SJSA1 (cell line): ENCODE data around the gene SMG6. TPM values are rescaled to one million over a fixed set of nuclear protein-coding genes. Genes with fewer than 3 reads are reported as not detected.
"Not testable (repeated sequence)": the region's sequence is repeated elsewhere in the genome, so short reads cannot be mapped to it uniquely, and the experiment has no call there.

Experiments used
- DNase-seq, 2 experiments: peaks; one replicate each; pipeline ENCODE4 v3.0.0-alpha.2; 2015 to 2020; ENCODE audit warnings: low spot score in 2 of 2, low read depth in 1 of 2
- H3K27ac ChIP-seq: fragments of 250-450 bp; sonication (Bioruptor Pico); 2 replicates; pipeline ENCODE4 v1.5.1; 2020; ENCODE audit warnings: mild to moderate bottlenecking, moderate library complexity
- H3K27me3 ChIP-seq: fragments of 250-450 bp; sonication (Bioruptor Pico); replicated peaks from 2 replicates; pipeline ENCODE4 v1.5.1; 2020; ENCODE audit warnings: mild to moderate bottlenecking, moderate library complexity
- H3K36me3 ChIP-seq: fragments of 250-450 bp; sonication (Bioruptor Pico); 2 replicates; pipeline ENCODE4 v1.5.1; 2020; ENCODE audit warnings: mild to moderate bottlenecking
- H3K4me1 ChIP-seq: fragments of 250-450 bp; sonication (Bioruptor Pico); replicated peaks from 2 replicates; pipeline ENCODE4 v1.6.1; 2021; ENCODE audit warnings: mild to moderate bottlenecking
- H3K4me3 ChIP-seq: fragments of 250-450 bp; sonication (Bioruptor Pico); 2 replicates; pipeline ENCODE4 v1.5.1; 2020; ENCODE audit warnings: mild to moderate bottlenecking
- H3K9me3 ChIP-seq: fragments of 250-450 bp; sonication (Bioruptor Pico); replicated peaks from 2 replicates; pipeline ENCODE4 v1.5.1; 2020; ENCODE audit warnings: mild to moderate bottlenecking
- total RNA-seq: library from RNA; depleted of rRNA; stranded (reverse); fragments of >200 nt; shearing (Covaris generic); gene quantifications from 2 replicates; pipeline ENCODE4 v1.2.3, GENCODE V29; 2014

SMG6 gene
- total RNA-seq, 1 experiment from 2014 or later = 23.9 TPM

GRCh38 chr17:2175294-2175628 is 128.3 kb downstream of the SMG6 start:
- H3K4me3 ChIP-seq = no peak overlapping the region
- peak overlapping the region; percentile 85 for H3K27ac ChIP-seq
- no peaks in the 10 kb centered on the region for H3K27me3 ChIP-seq
- DNase-seq = no peak
- no peaks in the 10 kb centered on the region for H3K9me3 ChIP-seq
- peaks cover 87% of the 10 kb centered on the region for H3K4me1 ChIP-seq
- H3K36me3 ChIP-seq = peaks cover 3% of the 10 kb centered on the region; the same call in 1 of the 2 replicates

- peak; percentile 89 to 92 for DNase-seq
- Histone ChIP-seq H3K9me3 (no peaks in the 10 kb centered on the region), H3K4me1 (peaks cover 81% of the 10 kb centered on the region), H3K36me3 (peaks cover 9% of the 10 kb centered on the region; the same call in 1 of the 2 replicates), H3K27ac (peak overlapping the region; percentile 85), H3K27me3 (no peaks in the 10 kb centered on the region), H3K4me3 (no peak overlapping the region)
These were observed 128.9 kb downstream of the SMG6 start for GRCh38 chr17:2174468-2175293.

- Histone ChIP-seq H3K27me3 (no peaks in the 10 kb centered on the region), H3K27ac (peak overlapping the region; percentile 85), H3K9me3 (no peaks in the 10 kb centered on the region), H3K4me3 (no peak overlapping the region), H3K36me3 (peaks cover 12% of the 10 kb centered on the region; the same call in 1 of the 2 replicates), H3K4me1 (peaks cover 74% of the 10 kb centered on the region)
- peak in 1 of 2 experiments; percentile 43 for DNase-seq
These were observed 129.6 kb downstream of the SMG6 start for GRCh38 chr17:2174014-2174413.

GRCh38 chr17:2172999-2173398 is 130.6 kb downstream of the SMG6 start:
- H3K27me3 ChIP-seq = no peaks in the 10 kb centered on the region
- no peak for DNase-seq
- no peak overlapping the region for H3K4me3 ChIP-seq

GRCh38 chr17:2172077-2172851 is 131.3 kb downstream of the SMG6 start:
- no peak overlapping the region for H3K4me3 ChIP-seq
- peaks cover 57% of the 10 kb centered on the region for H3K4me1 ChIP-seq
- H3K27me3 ChIP-seq = no peaks in the 10 kb centered on the region
- no peaks in the 10 kb centered on the region for H3K9me3 ChIP-seq
- H3K27ac ChIP-seq = peak overlapping the region; percentile 86
- peak; percentile 82 to 84 for DNase-seq
- H3K36me3 ChIP-seq = peaks cover 12% of the 10 kb centered on the region; the same call in 1 of the 2 replicates

More at GRCh38 chr17:2172999-2173398, 130.6 kb downstream of the SMG6 start:
- Histone ChIP-seq H3K9me3 (no peaks in the 10 kb centered on the region), H3K36me3 (peaks cover 12% of the 10 kb centered on the region; the same call in 1 of the 2 replicates), H3K27ac (peak overlapping the region; percentile 86), H3K4me1 (peaks cover 64% of the 10 kb centered on the region)

GRCh38 chr17:2171702-2172076 is 131.9 kb downstream of the SMG6 start:
- Histone ChIP-seq H3K4me3 (no peak overlapping the region), H3K4me1 (peaks cover 51% of the 10 kb centered on the region)
- DNase-seq = no peak

GRCh38 chr17:2170023-2170422 is 133.6 kb downstream of the SMG6 start:
- Histone ChIP-seq H3K4me3 (no peak overlapping the region), H3K27me3 (no peaks in the 10 kb centered on the region), H3K9me3 (no peaks in the 10 kb centered on the region), H3K27ac (no peak overlapping the region), H3K36me3 (peaks cover 12% of the 10 kb centered on the region; the same call in 1 of the 2 replicates), H3K4me1 (peaks cover 50% of the 10 kb centered on the region)
- DNase-seq = no peak

More at GRCh38 chr17:2171702-2172076, 131.9 kb downstream of the SMG6 start:
- Histone ChIP-seq H3K9me3 (no peaks in the 10 kb centered on the region), H3K27ac (peak overlapping the region; percentile 86), H3K27me3 (no peaks in the 10 kb centered on the region), H3K36me3 (peaks cover 12% of the 10 kb centered on the region; the same call in 1 of the 2 replicates)

- peaks cover 18% of the 10 kb centered on the region for H3K36me3 ChIP-seq
- H3K9me3 ChIP-seq, H3K4me3 ChIP-seq, H3K27me3 ChIP-seq: not testable (repeated sequence)
- DNase-seq = peak; percentile 84 to 92
- peaks cover 22% of the 10 kb centered on the region for H3K4me1 ChIP-seq
- H3K27ac ChIP-seq = peak overlapping the region; percentile 64
These were observed 137.9 kb downstream of the SMG6 start for GRCh38 chr17:2165723-2166122.

GRCh38 chr17:2158396-2158780 is 145.2 kb downstream of the SMG6 start:
- Histone ChIP-seq H3K27ac (no peak overlapping the region), H3K36me3 (peaks cover 9% of the 10 kb centered on the region), H3K4me3 (no peak overlapping the region), H3K27me3 (no peaks in the 10 kb centered on the region), H3K9me3 (no peaks in the 10 kb centered on the region), H3K4me1 (peaks cover 32% of the 10 kb centered on the region)
- DNase-seq = no peak

- H3K9me3 ChIP-seq = no peaks in the 10 kb centered on the region
- peaks cover 28% of the 10 kb centered on the region for H3K4me1 ChIP-seq
- no peak for DNase-seq
- H3K4me3 ChIP-seq = no peak overlapping the region
- H3K27ac ChIP-seq = peak overlapping the region; percentile 40
- H3K27me3 ChIP-seq = no peaks in the 10 kb centered on the region
- peaks cover 9% of the 10 kb centered on the region for H3K36me3 ChIP-seq
These were observed 145.8 kb downstream of the SMG6 start for GRCh38 chr17:2157675-2158395.

GRCh38 chr17:2157081-2157480 is 146.5 kb downstream of the SMG6 start:
- Histone ChIP-seq H3K27ac (peak overlapping the region; percentile 40), H3K4me1 (peaks cover 28% of the 10 kb centered on the region), H3K36me3 (peaks cover 9% of the 10 kb centered on the region), H3K9me3 (no peaks in the 10 kb centered on the region), H3K27me3 (no peaks in the 10 kb centered on the region), H3K4me3 (no peak overlapping the region)
- DNase-seq = peak; percentile 74 to 77

- no peak for DNase-seq
- no peak overlapping the region for H3K4me3 ChIP-seq
- peaks cover 9% of the 10 kb centered on the region for H3K36me3 ChIP-seq
- peaks cover 28% of the 10 kb centered on the region for H3K4me1 ChIP-seq
- no peaks in the 10 kb centered on the region for H3K9me3 ChIP-seq
- no peaks in the 10 kb centered on the region for H3K27me3 ChIP-seq
- peak overlapping the region; percentile 40; the same call in 1 of the 2 replicates for H3K27ac ChIP-seq
These were observed 146.9 kb downstream of the SMG6 start for GRCh38 chr17:2156666-2157065.

GRCh38 chr17:2155573-2155972 is 148.0 kb downstream of the SMG6 start:
- Histone ChIP-seq H3K27ac (no peak overlapping the region), H3K9me3 (no peaks in the 10 kb centered on the region), H3K4me3 (no peak overlapping the region), H3K27me3 (no peaks in the 10 kb centered on the region), H3K36me3 (peaks cover 12% of the 10 kb centered on the region), H3K4me1 (peaks cover 28% of the 10 kb centered on the region)
- DNase-seq = no peak
